Measurements from ENCODE around the gene MRPL18. TPM values are rescaled to one million over a fixed set of nuclear protein-coding genes. Genes with fewer than 3 reads are reported as not detected.

Gene MRPL18
- total and polyA plus RNA-seq, 4 experiments from 2014 or later: 43.9 to 105 (median 56.8) TPM

GRCh38 chr6:159760602-159761057, 29.6 kb upstream of the MRPL18 start:
- no peaks in the 10 kb centered on the region for H3K27me3 Mint-ChIP-seq
- H3K27ac ChIP-seq (ENCODE audit: low read depth, low read length): peak overlapping the region; percentile 94
- H3K9me3 ChIP-seq (ENCODE audit: control insufficient read depth in 1 of 2, low read length in 2 of 2): no peaks in the 10 kb centered on the region
- peaks cover 16% of the 10 kb centered on the region for H3K4me1 ChIP-seq (ENCODE audit: insufficient read depth, low read length)
- peaks cover 11 to 44% of the 10 kb centered on the region in 2 donors for H3K36me3 Mint-ChIP-seq
- CTCF ChIA-PET (ENCODE audit: partially characterized antibody): interaction anchor here (1.2 to 2.7 kb wide), 5 partner anchors 29 to 695 kb away, joined by 3 to 10 read pairs (median 3); partner anchors contain the start of genes MRPL18 and TCP1
- peak overlapping the region; percentile 93 to 98 (median 98) for H3K27ac Mint-ChIP-seq
- H3K4me1 Mint-ChIP-seq: peaks cover 22 to 33% (median 26%) of the 10 kb centered on the region in 4 donors
- H3K4me3 Mint-ChIP-seq: peak overlapping the region; percentile 94 to 99 (median 96)
- intact Hi-C loops (cut with micrococcal nuclease): no loop called here
- no peaks in the 10 kb centered on the region for H3K27me3 ChIP-seq (ENCODE audit: insufficient read depth, low read length)
- H3K9me3 Mint-ChIP-seq: no peaks in the 10 kb centered on the region
- peaks cover 20% of the 10 kb centered on the region for H3K36me3 ChIP-seq (ENCODE audit: insufficient read depth, low read length)
- no peak for DNase-seq
- peak overlapping the region in 1 of 2 donors; percentile 99 for H3K4me3 ChIP-seq (ENCODE audit: low read length in 2 of 2)
- POLR2A ChIA-PET (ENCODE audit: partially characterized antibody): interaction anchor here (0.5 to 7.5 kb wide), 5 partner anchors 26 to 72 kb away, joined by 3 to 116 read pairs (median 45); partner anchors contain the start of genes MRPL18, SOD2, TCP1 and WTAP

GRCh38 chr6:159761129-159761872, 29.0 kb upstream of the MRPL18 start:
- peak overlapping the region; percentile 87 to 99 for H3K4me3 ChIP-seq (ENCODE audit: low read length in 2 of 2)
- no peaks in the 10 kb centered on the region for H3K27me3 Mint-ChIP-seq
- H3K27me3 ChIP-seq (ENCODE audit: insufficient read depth, low read length): no peaks in the 10 kb centered on the region
- H3K9me3 Mint-ChIP-seq: no peaks in the 10 kb centered on the region
- DNase-seq: no peak
- ChIA-PET CTCF (ENCODE audit: partially characterized antibody) (interaction anchor here (1.1 to 2.7 kb wide), 6 partner anchors 29 to 695 kb away, joined by 3 to 10 read pairs (median 4); partner anchors contain the start of genes MRPL18 and TCP1), POLR2A (ENCODE audit: partially characterized antibody) (interaction anchor here (0.5 to 7.5 kb wide), 16 partner anchors 8 to 208 kb away, joined by 3 to 116 read pairs (median 6); partner anchors contain the start of genes MRPL18, SOD2, TCP1 and WTAP)
- peak overlapping the region; percentile 94 to 99 (median 96) for H3K4me3 Mint-ChIP-seq
- peak overlapping the region; percentile 94 for H3K27ac ChIP-seq (ENCODE audit: low read depth, low read length)
- peaks cover 14% of the 10 kb centered on the region for H3K36me3 ChIP-seq (ENCODE audit: insufficient read depth, low read length)
- peaks cover 7 to 41% of the 10 kb centered on the region in 2 donors for H3K36me3 Mint-ChIP-seq
- H3K27ac Mint-ChIP-seq: peak overlapping the region; percentile 93 to 98 (median 98)
- peaks cover 16% of the 10 kb centered on the region for H3K4me1 ChIP-seq (ENCODE audit: insufficient read depth, low read length)
- H3K9me3 ChIP-seq (ENCODE audit: control insufficient read depth in 1 of 2, low read length in 2 of 2): no peaks in the 10 kb centered on the region
- H3K4me1 Mint-ChIP-seq: peaks cover 23 to 33% (median 28%) of the 10 kb centered on the region in 4 donors
- intact Hi-C loops (cut with micrococcal nuclease): no loop called here

- H3K4me1 Mint-ChIP-seq: peaks cover 23 to 33% (median 28%) of the 10 kb centered on the region in 4 donors
- Histone ChIP-seq H3K4me3 (ENCODE audit: low read length in 2 of 2) (peak within 1 kb of the TSS; percentile 87 to 99), H3K9me3 (ENCODE audit: control insufficient read depth in 1 of 2, low read length in 2 of 2) (no peaks in the 10 kb centered on the region), H3K27me3 (ENCODE audit: insufficient read depth, low read length) (no peaks in the 10 kb centered on the region), H3K4me1 (ENCODE audit: insufficient read depth, low read length) (peaks cover 16% of the 10 kb centered on the region), H3K36me3 (ENCODE audit: insufficient read depth, low read length) (peaks cover 18% of the 10 kb centered on the region), H3K27ac (ENCODE audit: low read depth, low read length) (peak within 1 kb of the TSS; percentile 94)
- no peaks in the 10 kb centered on the region for H3K27me3 Mint-ChIP-seq
- peaks cover 10 to 45% of the 10 kb centered on the region in 2 donors for H3K36me3 Mint-ChIP-seq
- CTCF ChIA-PET (ENCODE audit: partially characterized antibody): interaction anchor here (0.6 to 2.7 kb wide), 6 partner anchors 28 to 180 kb away, joined by 3 to 10 read pairs (median 4); partner anchors contain the start of genes MRPL18 and TCP1
- H3K4me3 Mint-ChIP-seq: peak within 1 kb of the TSS; percentile 94 to 99 (median 96)
- peak within 1 kb of the TSS; percentile 93 to 98 (median 98) for H3K27ac Mint-ChIP-seq
- intact Hi-C loops (cut with micrococcal nuclease): loop anchor here (1.0 to 2.0 kb wide), 4 partner anchors 13 to 69 kb away; partner anchors contain the start of genes SOD2, TCP1 and WTAP
- H3K9me3 Mint-ChIP-seq: no peaks in the 10 kb centered on the region
- peak; percentile 90 to 93 (median 93) for DNase-seq
- POLR2A ChIA-PET (ENCODE audit: partially characterized antibody): interaction anchor here (0.6 to 7.5 kb wide), 16 partner anchors 8 to 207 kb away, joined by 3 to 116 read pairs (median 6); partner anchors contain the start of genes MRPL18, SOD2, TCP1 and WTAP
These were observed 28.2 kb upstream of the MRPL18 start, which contains the start of gene ACAT2 for GRCh38 chr6:159761873-159762680. TSS of gene ACAT2 (plus strand) at chr6:159762045. CDS start at chr6:159762088, 43 bp downstream.

- H3K36me3 ChIP-seq (ENCODE audit: insufficient read depth, low read length): peaks cover 24% of the 10 kb centered on the region
- Mint-ChIP-seq H3K27ac (peak overlapping the region; percentile 93 to 98 (median 98)), H3K27me3 (no peaks in the 10 kb centered on the region), H3K36me3 (peaks cover 14 to 50% of the 10 kb centered on the region in 2 donors), H3K4me1 (peaks cover 23 to 33% (median 28%) of the 10 kb centered on the region in 4 donors), H3K4me3 (peak overlapping the region; percentile 94 to 99 (median 96)), H3K9me3 (no peaks in the 10 kb centered on the region)
- peak overlapping the region; percentile 83 to 99 for H3K4me3 ChIP-seq (ENCODE audit: low read length in 2 of 2)
- intact Hi-C loops (cut with micrococcal nuclease): loop anchor here (1.0 to 2.0 kb wide), 4 partner anchors 14 to 69 kb away; partner anchors contain the start of genes SOD2, TCP1 and WTAP
- H3K27ac ChIP-seq (ENCODE audit: low read depth, low read length): peak overlapping the region; percentile 94
- ChIA-PET POLR2A (ENCODE audit: partially characterized antibody) (interaction anchor here (1.3 to 7.5 kb wide), 6 partner anchors 10 to 69 kb away, joined by 6 to 116 read pairs (median 26); partner anchors contain the start of genes MRPL18, SOD2, TCP1 and WTAP), CTCF (ENCODE audit: partially characterized antibody) (no interaction called here)
- peak in 4 of 5 donors; percentile 38 to 68 (median 44) for DNase-seq
- no peaks in the 10 kb centered on the region for H3K27me3 ChIP-seq (ENCODE audit: insufficient read depth, low read length)
- H3K4me1 ChIP-seq (ENCODE audit: insufficient read depth, low read length): peaks cover 16% of the 10 kb centered on the region
- no peaks in the 10 kb centered on the region for H3K9me3 ChIP-seq (ENCODE audit: control insufficient read depth in 1 of 2, low read length in 2 of 2)
These were observed 27.5 kb upstream of the MRPL18 start for GRCh38 chr6:159762681-159763293.

GRCh38 chr6:159766906-159767305, 23.4 kb upstream of the MRPL18 start:
- H3K27ac ChIP-seq (ENCODE audit: low read depth, low read length): no peak overlapping the region
- Mint-ChIP-seq H3K4me1 (peaks cover 8 to 15% (median 13%) of the 10 kb centered on the region in 4 donors), H3K27me3 (no peaks in the 10 kb centered on the region), H3K27ac (no peak overlapping the region), H3K36me3 (peaks cover 52 to 66% of the 10 kb centered on the region in 2 donors), H3K4me3 (no peak overlapping the region), H3K9me3 (peaks cover 0 to 2% (median 0%) of the 10 kb centered on the region in 8 donors)
- H3K27me3 ChIP-seq (ENCODE audit: insufficient read depth, low read length): no peaks in the 10 kb centered on the region
- H3K9me3 ChIP-seq (ENCODE audit: control insufficient read depth in 1 of 2, low read length in 2 of 2): no peaks in the 10 kb centered on the region
- DNase-seq: no peak
- peaks cover 9% of the 10 kb centered on the region for H3K4me1 ChIP-seq (ENCODE audit: insufficient read depth, low read length)
- H3K4me3 ChIP-seq (ENCODE audit: low read length in 2 of 2): no peak overlapping the region
- CTCF ChIA-PET (ENCODE audit: partially characterized antibody): interaction anchor here (0.9 kb wide), 1 partner anchor 29 kb away, joined by 3 read pairs; no protein-coding TSS in a partner anchor
- peaks cover 28% of the 10 kb centered on the region for H3K36me3 ChIP-seq (ENCODE audit: insufficient read depth, low read length)
- intact Hi-C loops (cut with micrococcal nuclease): no loop called here
- POLR2A ChIA-PET (ENCODE audit: partially characterized antibody): no interaction called here

- H3K27ac ChIP-seq (ENCODE audit: low read depth, low read length): no peak overlapping the region
- no peaks in the 10 kb centered on the region for H3K9me3 ChIP-seq (ENCODE audit: control insufficient read depth in 1 of 2, low read length in 2 of 2)
- DNase-seq: no peak
- H3K9me3 Mint-ChIP-seq: peaks cover 0 to 2% (median 0%) of the 10 kb centered on the region in 8 donors
- H3K27me3 Mint-ChIP-seq: no peaks in the 10 kb centered on the region
- no peaks in the 10 kb centered on the region for H3K4me1 ChIP-seq (ENCODE audit: insufficient read depth, low read length)
- peak overlapping the region in 1 of 7 donors; percentile 25 for H3K27ac Mint-ChIP-seq
- no peak overlapping the region for H3K4me3 ChIP-seq (ENCODE audit: low read length in 2 of 2)
- intact Hi-C loops (cut with micrococcal nuclease): no loop called here
- no peaks in the 10 kb centered on the region for H3K27me3 ChIP-seq (ENCODE audit: insufficient read depth, low read length)
- H3K36me3 ChIP-seq (ENCODE audit: insufficient read depth, low read length): peaks cover 27% of the 10 kb centered on the region
- peaks cover 52 to 64% of the 10 kb centered on the region in 2 donors for H3K36me3 Mint-ChIP-seq
- CTCF ChIA-PET (ENCODE audit: partially characterized antibody): interaction anchor here (1.1 kb wide), 1 partner anchor 78 kb away, joined by 5 read pairs; no protein-coding TSS in a partner anchor
- H3K4me1 Mint-ChIP-seq: peaks cover 0 to 4% (median 4%) of the 10 kb centered on the region in 4 donors
- H3K4me3 Mint-ChIP-seq: no peak overlapping the region
- POLR2A ChIA-PET (ENCODE audit: partially characterized antibody): interaction anchor here (1.0 to 1.4 kb wide), 3 partner anchors 7 to 76 kb away, joined by 3 to 6 read pairs (median 3); partner anchors contain the start of genes ACAT2 and TCP1
These were observed 20.8 kb upstream of the MRPL18 start for GRCh38 chr6:159769470-159769869.
